Peyer's patch (tissue), 4 donors: Measurements from ENCODE around the gene PHKB. TPM values are rescaled to one million over a fixed set of nuclear protein-coding genes. Genes with fewer than 3 reads are reported as not detected.
"Not testable (repeated sequence)": the region's sequence is repeated elsewhere in the genome, so short reads cannot be mapped to it uniquely, and the experiment has no call there.

Experiments
- DNase-seq, 3 donors: peaks; one replicate each; pipeline ENCODE4 v3.0.0-alpha.2; 2017 to 2019
- H3K27ac ChIP-seq, 4 donors: fragments of 200-600 bp; sonication (generic); one replicate each; pipeline ENCODE4 v1.5.1; 2016 to 2019
- H3K27me3 ChIP-seq, 2 donors: fragments of 200-600 bp; sonication (generic); one replicate each; pipeline ENCODE4 v1.5.1; 2019
- H3K36me3 ChIP-seq, 3 donors: fragments of 200-600 bp; sonication (generic); one replicate each; pipeline ENCODE4 v1.5.1; 2016 to 2019
- H3K4me1 ChIP-seq, 4 donors: fragments of 200-600 bp; sonication (generic); one replicate each; pipeline ENCODE4 v1.5.1; 2016 to 2019
- H3K4me3 ChIP-seq, 4 donors: fragments of 200-600 bp; sonication (generic); 1 replicate in 3 of 4; 2 replicates in 1 of 4; pipeline ENCODE4 v1.5.1; 2016 to 2019; ENCODE audit warnings: mild to moderate bottlenecking in 1 of 4
- H3K9me3 ChIP-seq, 4 donors: fragments of 200-600 bp; sonication (generic); one replicate each; pipeline ENCODE4 v1.5.1; 2016 to 2019; ENCODE audit warnings: mild to moderate bottlenecking in 1 of 4
- CTCF ChIP-seq, 6 experiments: fragments of 450-650 bp in 4 of 6; fragments of 200-600 bp in 2 of 6; sonication (generic) in 1 of 6; IDR thresholded peaks; one replicate each; pipeline ENCODE4 v1.5.1; 2017 to 2019; ENCODE audit warnings: antibody characterized with exemption in 6 of 6, mild to moderate bottlenecking in 3 of 6, moderate library complexity in 1 of 6
- POLR2A ChIP-seq, 2 donors: fragments of 450-650 bp; IDR thresholded peaks; one replicate each; pipeline ENCODE4 v1.5.1; 2017; ENCODE audit warnings: antibody characterized with exemption in 2 of 2, mild to moderate bottlenecking in 2 of 2, moderate library complexity in 2 of 2
- total RNA-seq, 4 donors: library from RNA; depleted of rRNA; stranded (reverse); fragments of >200 nt; gene quantifications; one replicate each; pipeline ENCODE4 v1.1.0, GENCODE V29; 2016

The PHKB gene
- total RNA-seq, 4 donors from 2014 or later: 124 to 180 (median 142) TPM

DNA sequence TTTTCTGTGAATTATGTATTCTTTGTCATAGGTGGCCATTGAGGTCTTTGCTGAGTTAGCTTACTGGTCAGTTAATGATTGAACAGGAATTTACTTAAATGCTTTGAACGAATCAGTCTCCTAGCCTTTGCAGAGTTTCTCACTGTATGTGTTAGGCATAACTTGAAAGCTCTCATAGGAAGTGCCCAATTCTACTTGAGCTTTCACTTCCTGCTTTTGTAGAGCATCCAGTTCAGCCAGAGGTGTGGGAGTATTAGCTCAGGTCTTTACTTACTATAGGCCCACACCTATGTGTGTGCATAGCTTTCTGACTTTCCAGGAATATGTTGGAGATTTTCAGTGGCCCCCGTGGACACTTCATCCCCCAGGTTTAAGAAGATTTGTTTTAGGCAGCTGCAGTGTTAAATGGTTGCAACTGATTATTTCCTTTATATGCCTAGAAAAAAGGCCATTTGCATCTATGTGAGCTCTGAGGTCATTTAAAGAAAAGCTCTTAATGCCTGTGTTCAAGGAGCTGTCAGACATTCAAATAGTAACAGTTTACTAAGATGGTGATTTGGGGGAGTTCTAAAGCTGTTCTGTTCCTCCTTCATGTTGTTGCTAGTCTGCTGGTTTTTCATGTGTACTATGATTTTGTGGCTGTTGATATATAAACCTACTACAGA lies 62.3 kb downstream of the PHKB start:
- Histone ChIP-seq H3K27me3 (no peaks in the 10 kb centered on the region), H3K9me3 (no peaks in the 10 kb centered on the region), H3K4me1 (no peaks in the 10 kb centered on the region), H3K27ac (no peak overlapping the region), H3K4me3 (no peak overlapping the region), H3K36me3 (no peaks in the 10 kb centered on the region)
- TF ChIP-seq CTCF (IDR thresholded peaks at IDR 0.05) (no peak), POLR2A (IDR thresholded peaks at IDR 0.05) (no peak)
- DNase-seq: no peak

GRCh38 chr16:47524007-47524405 lies 62.9 kb downstream of the PHKB start:
- Histone ChIP-seq H3K36me3 (no peaks in the 10 kb centered on the region), H3K9me3 (no peaks in the 10 kb centered on the region), H3K27me3 (no peaks in the 10 kb centered on the region), H3K27ac (no peak overlapping the region), H3K4me3 (no peak overlapping the region), H3K4me1 (no peaks in the 10 kb centered on the region)
- no peak for DNase-seq
- TF ChIP-seq CTCF (IDR thresholded peaks at IDR 0.05): no peak
- no peak for TF ChIP-seq POLR2A (IDR thresholded peaks at IDR 0.05)

DNA sequence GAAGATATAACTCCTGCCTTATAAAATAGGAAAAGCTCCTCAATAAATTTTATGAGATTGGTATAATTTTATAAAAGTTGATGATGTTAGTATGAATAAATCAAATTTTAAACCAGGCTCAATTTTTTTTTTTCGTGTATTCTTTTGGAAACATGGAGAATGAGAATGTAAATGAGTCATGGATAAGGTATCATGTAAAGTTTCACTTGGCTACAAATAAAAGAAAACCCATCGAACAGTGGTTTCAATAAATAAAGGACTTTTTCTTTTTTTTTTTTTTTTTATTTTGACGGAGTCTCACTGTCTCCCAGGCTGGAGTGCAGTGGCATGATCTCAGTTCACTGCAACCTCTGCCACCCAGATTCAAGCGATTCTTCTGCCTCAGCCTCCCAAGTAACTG lies 67.3 kb downstream of the PHKB start:
- Histone ChIP-seq H3K4me3 (no peak overlapping the region), H3K36me3 (no peaks in the 10 kb centered on the region), H3K9me3 (no peaks in the 10 kb centered on the region), H3K27ac (no peak overlapping the region), H3K4me1 (no peaks in the 10 kb centered on the region), H3K27me3 (no peaks in the 10 kb centered on the region)
- DNase-seq: no peak
- no peak for TF ChIP-seq POLR2A (IDR thresholded peaks at IDR 0.05)
- no peak for TF ChIP-seq CTCF (IDR thresholded peaks at IDR 0.05)

- H3K36me3 ChIP-seq: peaks cover 0 to 5% (median 0%) of the 10 kb centered on the region in 3 donors
- H3K9me3 ChIP-seq: no peaks in the 10 kb centered on the region
- H3K27me3 ChIP-seq: no peaks in the 10 kb centered on the region
- H3K27ac ChIP-seq: no peak overlapping the region
- TF ChIP-seq CTCF (IDR thresholded peaks at IDR 0.05) (no peak), POLR2A (IDR thresholded peaks at IDR 0.05) (no peak)
- no peak for DNase-seq
- H3K4me1 ChIP-seq: no peaks in the 10 kb centered on the region
- no peak overlapping the region for H3K4me3 ChIP-seq
These were observed 72.7 kb downstream of the PHKB start for GRCh38 chr16:47533744-47534292.

DNA sequence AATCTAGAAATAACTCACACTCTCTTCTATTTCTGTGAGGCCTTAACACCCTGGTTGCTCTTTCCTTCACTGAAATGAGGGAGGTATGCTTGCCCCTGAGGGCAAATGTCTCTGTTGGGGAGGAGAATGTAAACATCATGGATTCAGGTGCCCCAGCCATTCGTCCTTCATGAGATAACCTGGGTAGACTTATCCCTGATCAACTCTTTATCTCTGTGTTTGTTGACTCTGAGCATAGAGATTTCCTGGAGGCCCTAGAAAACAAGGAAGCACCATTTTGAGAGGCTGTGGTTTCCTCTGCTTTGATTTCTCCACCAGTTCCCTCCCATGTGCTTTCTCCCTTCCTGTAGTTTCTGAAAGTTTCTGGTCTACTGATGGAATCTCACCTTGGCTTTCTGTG lies 77.3 kb downstream of the PHKB start:
- DNase-seq: no peak
- Histone ChIP-seq H3K9me3 (peaks cover 0 to 11% (median 1%) of the 10 kb centered on the region in 4 donors), H3K36me3 (peaks cover 0 to 18% (median 0%) of the 10 kb centered on the region in 3 donors), H3K4me3 (no peak overlapping the region), H3K27ac (no peak overlapping the region), H3K27me3 (no peaks in the 10 kb centered on the region), H3K4me1 (no peaks in the 10 kb centered on the region)
- TF ChIP-seq POLR2A (IDR thresholded peaks at IDR 0.05) (no peak), CTCF (IDR thresholded peaks at IDR 0.05) (no peak)

- Histone ChIP-seq H3K9me3 (peaks cover 0 to 13% (median 1%) of the 10 kb centered on the region in 4 donors), H3K36me3 (peaks cover 0 to 18% (median 0%) of the 10 kb centered on the region in 3 donors)
- not testable (repeated sequence) for H3K4me3 ChIP-seq, H3K27me3 ChIP-seq, DNase-seq, H3K4me1 ChIP-seq, H3K27ac ChIP-seq
These were observed 78.9 kb downstream of the PHKB start for GRCh38 chr16:47539707-47540670.

- not testable (repeated sequence) for H3K27me3 ChIP-seq, H3K4me3 ChIP-seq, DNase-seq, H3K4me1 ChIP-seq, H3K27ac ChIP-seq
- peaks cover 0 to 13% (median 0%) of the 10 kb centered on the region in 3 donors for H3K36me3 ChIP-seq
- H3K9me3 ChIP-seq: peaks cover 0 to 13% (median 1%) of the 10 kb centered on the region in 4 donors
These were observed 80.0 kb downstream of the PHKB start for GRCh38 chr16:47541135-47541534.

GRCh38 chr16:47544255-47544654 lies 83.1 kb downstream of the PHKB start:
- DNase-seq, H3K27ac ChIP-seq, H3K4me3 ChIP-seq, H3K27me3 ChIP-seq, H3K4me1 ChIP-seq: not testable (repeated sequence)
- peaks cover 0 to 17% (median 5%) of the 10 kb centered on the region in 4 donors for H3K9me3 ChIP-seq
- peaks cover 0 to 32% (median 0%) of the 10 kb centered on the region in 3 donors for H3K36me3 ChIP-seq
